ENCODE results near the gene CLMP. TPM values are rescaled to one million over a fixed set of nuclear protein-coding genes. Genes with fewer than 3 reads are reported as not detected.

Gene CLMP
- total and polyA plus RNA-seq, 9 of the 15 experiments (the other 6 are each of a cell fraction or from before 2014, with no cell fraction given), result 0.02 to 0.15 (median 0.03) TPM; not detected in 6

GRCh38 chr11:123170929-123171328, 24.1 kb downstream of the CLMP start (continued):
- no peak for TF ChIP-seq KHSRP (IDR thresholded peaks at IDR 0.05)
- no peak for TF ChIP-seq KLF16 (IDR thresholded peaks at IDR 0.05)
- no peak for TF ChIP-seq MCM5 (IDR thresholded peaks at IDR 0.05; ENCODE audit: low read depth)
- TF ChIP-seq SRF (CRISPR knock-in tag; IDR thresholded peaks at IDR 0.05), result no peak
- TF ChIP-seq AFF4 (CRISPR knock-in tag; IDR thresholded peaks at IDR 0.05), result no peak
- TF ChIP-seq GMEB1 (CRISPR knock-in tag; IDR thresholded peaks at IDR 0.05), result no peak

Data from K562 (cell line).